ENCODE results near the gene PEMT. TPM values are rescaled to one million over a fixed set of nuclear protein-coding genes. Genes with fewer than 3 reads are reported as not detected.

Gene PEMT
- total RNA-seq, 4 donors from 2014 or later: 29.9 to 47.5 (median 44.3) TPM

- no peak for DNase-seq (ENCODE audit: low spot score in 2 of 2)
- no peak for TF ChIP-seq CTCF (IDR thresholded peaks at IDR 0.05)
- no peak for TF ChIP-seq POLR2A (IDR thresholded peaks at IDR 0.05)
- no peak overlapping the region for H3K4me3 ChIP-seq (ENCODE audit: low read depth, poor library complexity, severe bottlenecking)
- intact Hi-C loops (cut with DNase I; ENCODE audit: low total_unique reads): no loop called here
- WGBS, 2 donors: 50 to 54% methylated on average over 11 of the region's 11 CpGs
Observed at GRCh38 chr17:17590141-17590751, 1.3 kb downstream of the PEMT start.

GRCh38 chr17:17587614-17588337 lies 3.7 kb downstream of the PEMT start:
- H3K4me3 ChIP-seq (ENCODE audit: low read depth, poor library complexity, severe bottlenecking): no peak overlapping the region
- 37 to 40% methylated on average over 10 of the region's 10 CpGs for WGBS, 2 donors

GRCh38 chr17:17582372-17582771 lies 9.1 kb downstream of the PEMT start:
- 87 to 95% methylated on average over 5 to 6 of the region's 6 CpGs for WGBS, 2 donors
- TF ChIP-seq POLR2A (IDR thresholded peaks at IDR 0.05) (no peak), CTCF (IDR thresholded peaks at IDR 0.05) (no peak)

More at GRCh38 chr17:17587614-17588337, 3.7 kb downstream of the PEMT start:
- intact Hi-C loops (cut with DNase I; ENCODE audit: low total_unique reads): no loop called here
- DNase-seq (ENCODE audit: low spot score in 2 of 2): no peak
- no peak for TF ChIP-seq CTCF (IDR thresholded peaks at IDR 0.05)
- TF ChIP-seq POLR2A (IDR thresholded peaks at IDR 0.05): no peak

GRCh38 chr17:17581509-17581908 lies 10.0 kb downstream of the PEMT start:
- intact Hi-C loops (cut with DNase I; ENCODE audit: low total_unique reads): no loop called here
- H3K4me3 ChIP-seq (ENCODE audit: low read depth, poor library complexity, severe bottlenecking): no peak overlapping the region
- TF ChIP-seq POLR2A (IDR thresholded peaks at IDR 0.05) (no peak), CTCF (IDR thresholded peaks at IDR 0.05) (no peak)
- no peak for DNase-seq (ENCODE audit: low spot score in 2 of 2)
- 84 to 90% methylated on average over 6 of the region's 6 CpGs for WGBS, 2 donors

More at GRCh38 chr17:17582372-17582771, 9.1 kb downstream of the PEMT start:
- intact Hi-C loops (cut with DNase I; ENCODE audit: low total_unique reads): no loop called here
- no peak for DNase-seq (ENCODE audit: low spot score in 2 of 2)
- H3K4me3 ChIP-seq (ENCODE audit: low read depth, poor library complexity, severe bottlenecking): no peak overlapping the region

GRCh38 chr17:17580662-17581470 lies 10.6 kb downstream of the PEMT start:
- H3K4me3 ChIP-seq (ENCODE audit: low read depth, poor library complexity, severe bottlenecking): no peak overlapping the region
- no peak for DNase-seq (ENCODE audit: low spot score in 2 of 2)
- WGBS, 2 donors: 71 to 75% methylated on average over 8 of the region's 8 CpGs
- TF ChIP-seq CTCF (IDR thresholded peaks at IDR 0.05) (peak in 1 of 3 donors; percentile 12), POLR2A (IDR thresholded peaks at IDR 0.05) (no peak)
- intact Hi-C loops (cut with DNase I; ENCODE audit: low total_unique reads): no loop called here
